NCI-H69 (cell line): ENCODE data around the gene CLCN6.

Experiments
- DNase-seq: peaks from one replicate; lab custom pipeline; 2025; lab: John Stamatoyannopoulos, UW

CLCN6 gene

GRCh38 chr1:11805422-11806306 is at the start of gene CLCN6, which contains the start of gene MTHFR:
Gene CLCN6, plus strand, starts transcription at chr1:11806191. Its CDS starts 72 bp downstream, at chr1:11806263.
Gene MTHFR, minus strand, starts transcription at chr1:11805964. Its CDS starts 2,848 bp downstream, at chr1:11803116.
- peak; percentile 97 for DNase-seq

GRCh38 chr1:11757047-11757446 is 48.9 kb upstream of the CLCN6 start:
- DNase-seq = no peak

DNA sequence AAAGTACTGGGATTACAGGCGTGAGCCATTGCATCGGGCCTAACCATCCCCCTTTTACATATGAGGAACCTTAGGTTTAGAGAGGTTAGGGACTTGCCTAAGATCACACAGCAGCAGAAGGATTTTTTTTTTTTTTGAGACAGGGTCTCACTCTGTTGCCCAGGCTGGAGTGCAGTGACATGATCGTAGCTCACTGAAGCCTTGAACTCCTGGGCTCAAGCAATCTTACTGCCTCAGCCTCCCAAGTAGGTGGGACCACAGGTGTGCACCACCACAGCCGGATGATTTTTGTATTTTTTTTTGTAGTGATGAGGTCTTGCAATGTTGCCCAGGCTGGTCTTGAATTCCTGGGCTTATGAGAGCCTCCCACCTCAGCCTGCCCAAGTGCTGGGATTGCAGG is 46.2 kb upstream of the CLCN6 start:
- no peak for DNase-seq

- DNase-seq = no peak
Measured at GRCh38 chr1:11761285-11761684, 44.7 kb upstream of the CLCN6 start.

GRCh38 chr1:11761988-11762406 is 44.0 kb upstream of the CLCN6 start, which contains the start of gene C1orf167:
Gene C1orf167, plus strand, starts transcription at chr1:11762193. Its CDS starts 2,208 bp downstream, at chr1:11764401.
- peak; percentile 21 for DNase-seq

- no peak for DNase-seq
Measured at GRCh38 chr1:11764115-11764514, 41.9 kb upstream of the CLCN6 start.

GRCh38 chr1:11764519-11764918 is 41.5 kb upstream of the CLCN6 start:
- no peak for DNase-seq

GRCh38 chr1:11765661-11766428 is 40.1 kb upstream of the CLCN6 start:
- no peak for DNase-seq

- no peak for DNase-seq
Measured at GRCh38 chr1:11766429-11766776, 39.6 kb upstream of the CLCN6 start.

DNA sequence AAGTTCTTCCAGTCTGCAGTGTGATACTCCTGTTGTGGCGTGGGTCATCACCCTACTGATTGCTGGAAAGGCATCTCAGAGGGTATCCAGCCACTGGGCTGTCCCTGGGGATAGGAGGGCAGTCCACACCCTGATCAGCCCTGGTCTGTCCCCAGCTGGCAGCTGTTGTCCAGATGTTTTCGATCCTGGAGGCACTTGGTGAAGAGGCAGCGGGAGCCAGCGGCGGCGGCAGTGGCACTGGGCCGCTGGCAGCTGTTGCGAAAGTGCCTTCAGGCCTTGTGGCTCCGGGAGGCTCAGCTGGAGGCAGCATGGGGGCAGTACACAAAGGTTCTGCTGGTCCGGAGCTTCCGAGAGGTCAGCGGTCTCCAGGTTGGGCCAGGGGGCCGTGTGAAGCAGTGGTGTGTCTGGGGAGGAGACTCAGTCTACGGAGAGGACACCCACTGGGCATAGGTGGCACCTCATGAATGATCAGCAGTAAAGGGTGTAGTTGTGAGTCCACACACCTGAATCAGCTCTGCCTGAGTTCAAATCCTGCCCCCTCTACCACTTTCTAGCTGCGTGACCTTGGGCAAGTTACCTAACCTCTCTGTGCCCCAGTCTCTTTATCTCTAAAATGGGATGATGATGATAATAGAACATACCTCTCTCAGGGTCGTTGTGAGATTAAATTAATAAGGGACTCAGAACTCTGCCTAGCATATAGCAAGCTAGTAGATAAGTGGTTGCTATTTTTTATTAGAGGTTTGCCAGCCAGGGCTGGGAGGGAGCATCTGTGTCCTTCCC is 37.9 kb upstream of the CLCN6 start:
- DNase-seq = no peak

DNA sequence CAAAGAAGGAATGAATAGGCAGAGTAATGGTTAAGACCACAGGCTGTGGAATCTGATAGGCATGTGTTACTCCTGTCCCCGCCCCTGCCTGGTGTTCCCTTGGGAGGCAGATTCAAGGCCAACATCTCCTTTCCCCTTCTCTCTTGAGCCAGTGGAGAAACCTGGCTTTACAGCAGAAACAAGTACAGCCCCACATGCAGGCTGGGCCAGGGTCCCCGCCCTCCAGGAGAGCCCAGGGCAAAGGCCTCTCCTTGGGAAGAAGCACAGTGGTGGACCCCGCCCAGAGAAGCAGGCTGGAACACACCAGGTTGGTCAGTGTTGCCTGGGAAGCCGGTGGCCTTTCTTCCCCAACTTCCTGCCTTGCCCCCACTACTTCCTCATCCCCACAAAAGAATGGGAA is 37.2 kb upstream of the CLCN6 start:
- DNase-seq = peak; percentile 20

DNA sequence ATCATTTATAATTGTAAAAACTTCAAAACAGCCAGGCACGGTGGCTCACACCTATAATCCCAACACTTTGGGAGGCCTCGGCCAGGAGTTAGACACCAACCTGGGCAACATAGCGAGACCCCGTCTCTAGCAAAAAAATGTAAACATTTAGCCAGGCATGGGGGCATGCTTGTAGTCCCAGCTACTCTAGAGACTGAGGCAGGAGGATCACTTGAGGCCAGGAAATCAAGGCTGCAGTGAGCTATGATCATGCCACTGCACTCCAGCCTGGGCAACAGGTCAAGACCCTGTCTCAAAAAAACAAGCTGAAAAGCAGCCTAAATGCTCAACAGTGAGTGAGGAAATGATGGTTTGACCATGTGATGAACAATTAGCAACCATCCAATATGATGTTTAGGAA is 36.7 kb upstream of the CLCN6 start:
- no peak for DNase-seq

DNA sequence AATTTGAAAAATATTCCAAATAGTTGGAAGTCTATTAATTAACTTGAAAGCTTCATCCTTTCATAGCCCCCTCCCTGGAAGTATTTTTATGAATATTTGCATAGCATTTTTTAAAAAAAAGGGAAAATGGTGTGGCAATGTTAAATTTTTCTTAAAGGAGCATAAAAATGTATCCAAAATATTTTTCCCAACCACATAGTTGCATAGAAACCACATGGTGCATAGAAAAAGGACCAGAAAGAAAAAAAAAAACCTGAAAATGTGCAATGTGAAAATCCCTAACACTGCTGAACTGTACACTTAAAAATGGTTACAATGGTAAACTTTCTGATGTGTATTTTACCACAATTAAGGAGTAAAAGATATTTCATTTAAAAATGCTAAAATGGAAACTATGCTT is 36.0 kb upstream of the CLCN6 start:
- no peak for DNase-seq

DNA sequence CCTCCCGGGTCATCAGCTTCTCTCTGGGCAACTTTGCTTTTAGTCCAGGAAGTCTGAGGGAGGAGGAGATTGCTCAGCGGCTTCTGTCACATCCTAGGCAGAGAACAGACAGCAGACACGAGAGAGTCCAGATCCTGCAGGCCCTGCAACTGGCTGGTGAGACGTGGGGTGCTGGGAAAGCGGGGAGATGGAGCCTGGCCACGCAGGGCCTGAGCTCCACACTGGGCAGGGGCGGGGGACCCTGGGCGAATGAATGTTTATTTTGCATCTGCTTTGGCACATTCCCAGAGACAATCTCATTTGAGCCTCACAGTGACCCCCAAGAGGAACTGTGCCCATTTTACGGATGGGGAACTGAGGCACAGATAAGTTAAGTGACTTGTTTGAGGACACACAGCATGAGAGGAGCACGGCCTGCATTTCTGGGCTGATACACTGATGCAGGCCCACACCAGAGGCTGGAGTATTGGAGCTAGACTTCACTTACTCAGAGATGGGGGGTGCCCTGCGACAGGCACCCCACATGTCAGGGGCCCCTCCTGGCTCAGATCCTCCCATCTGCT is 34.4 kb upstream of the CLCN6 start:
- no peak for DNase-seq

DNA sequence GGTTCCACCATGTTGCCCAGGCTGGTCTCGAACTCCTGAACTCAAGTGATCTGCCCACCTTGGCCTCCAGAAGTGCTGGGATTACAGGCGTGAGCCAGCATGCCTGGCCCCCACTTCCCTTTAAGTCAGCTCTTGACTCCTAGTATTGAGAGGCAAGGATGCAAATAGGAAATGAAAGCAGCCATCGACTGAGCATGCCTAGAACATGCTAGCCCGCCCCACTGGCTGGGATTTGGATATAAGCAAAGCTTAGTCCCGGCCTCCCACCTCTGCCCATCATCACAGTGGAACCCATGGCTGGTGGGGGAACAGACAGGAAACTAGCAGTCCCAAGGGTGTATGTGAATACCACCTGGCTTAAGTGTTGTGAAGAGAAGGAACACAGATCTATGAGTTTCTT is 33.5 kb upstream of the CLCN6 start:
- DNase-seq = peak; percentile 5

GRCh38 chr1:11774753-11775152 is 31.2 kb upstream of the CLCN6 start:
- no peak for DNase-seq

DNA sequence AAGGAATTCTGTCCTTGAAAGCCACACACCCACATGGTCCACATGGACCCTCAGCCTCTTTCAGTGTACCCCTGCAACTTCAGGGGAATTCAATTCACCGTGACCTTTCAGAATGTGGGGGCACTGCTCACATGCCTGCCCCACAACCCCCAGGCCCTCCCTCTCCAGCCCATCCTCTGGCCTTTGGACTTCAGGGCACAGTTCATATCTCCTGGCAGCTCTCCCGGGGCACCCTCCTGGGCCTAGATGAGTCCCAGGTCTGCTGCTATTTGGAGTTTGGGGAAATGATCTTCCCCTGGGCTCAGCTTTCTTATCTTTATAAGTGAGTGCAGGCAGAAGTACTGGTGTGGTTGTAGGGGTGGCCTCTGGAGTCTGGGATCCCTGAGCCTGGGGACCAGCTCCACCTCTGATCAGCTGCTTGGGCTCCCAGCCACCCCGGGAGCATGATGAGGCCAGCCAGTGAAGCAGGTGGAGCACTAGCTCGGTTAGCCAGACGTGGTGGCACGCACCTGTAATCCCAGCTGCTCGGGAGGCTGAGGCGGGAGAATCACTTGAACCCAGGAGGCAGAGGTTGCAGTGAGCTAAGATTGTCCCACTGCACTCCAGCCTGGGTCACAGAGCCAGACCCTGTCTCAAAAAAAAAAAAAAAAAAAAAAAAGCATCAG is 28.2 kb upstream of the CLCN6 start:
- DNase-seq = no peak

DNA sequence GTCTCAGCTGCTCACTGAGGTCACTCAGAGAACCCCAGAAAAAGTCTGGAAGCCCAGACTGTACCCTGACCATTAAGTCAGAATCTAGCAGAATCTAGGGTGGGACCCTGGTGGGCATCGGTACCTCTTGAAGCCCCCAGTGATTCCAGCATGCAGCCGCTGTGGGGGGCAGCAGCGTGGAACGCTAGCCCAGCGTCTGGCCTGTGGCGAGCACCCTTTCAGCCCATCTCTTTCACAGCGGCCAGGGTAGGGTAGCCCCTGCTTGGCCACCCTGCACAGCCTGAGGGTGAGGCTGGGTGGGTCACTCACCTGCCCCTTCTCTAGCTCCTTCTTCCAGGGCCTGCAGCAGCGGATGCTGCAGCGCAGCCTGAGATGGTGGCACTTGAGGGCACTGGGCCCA is 27.7 kb upstream of the CLCN6 start:
- no peak for DNase-seq

DNA sequence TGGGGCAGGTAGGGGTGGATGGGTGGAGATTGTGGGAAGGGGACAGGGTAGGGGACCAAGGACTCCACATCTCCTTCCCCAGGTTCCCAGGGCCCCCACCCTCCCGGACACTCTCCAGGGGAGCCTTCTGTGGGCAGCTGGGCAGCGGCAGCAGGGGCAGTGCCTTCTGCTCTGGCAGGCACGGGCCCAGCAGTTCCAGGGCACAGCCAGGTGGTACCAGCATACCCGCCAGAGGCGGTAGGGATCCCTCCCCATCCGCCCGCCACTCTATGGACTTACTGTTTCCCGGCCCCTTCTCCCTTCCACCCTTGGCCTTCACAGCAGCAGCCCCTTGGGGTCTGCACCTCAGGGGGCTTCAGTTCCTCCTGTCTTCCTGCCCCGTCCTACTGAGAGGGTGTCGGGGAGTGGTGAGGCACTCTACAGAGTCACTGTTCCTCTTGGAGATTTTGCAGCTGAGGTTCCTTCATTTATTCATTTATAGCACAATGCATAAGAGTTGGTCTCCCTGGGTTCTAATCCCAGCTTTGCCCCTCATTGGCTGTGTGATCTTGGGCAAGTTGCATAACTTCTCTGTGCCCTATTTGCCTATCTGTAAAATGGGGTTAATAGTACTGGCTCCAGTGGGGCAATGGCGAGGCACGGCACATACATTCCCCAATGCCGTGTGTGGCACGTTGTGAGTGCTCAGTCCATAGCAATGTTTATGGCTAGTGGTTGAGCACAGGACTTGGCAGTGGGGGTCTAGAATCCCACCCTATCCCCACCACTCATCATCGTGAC is 27.0 kb upstream of the CLCN6 start:
- DNase-seq = no peak

DNA sequence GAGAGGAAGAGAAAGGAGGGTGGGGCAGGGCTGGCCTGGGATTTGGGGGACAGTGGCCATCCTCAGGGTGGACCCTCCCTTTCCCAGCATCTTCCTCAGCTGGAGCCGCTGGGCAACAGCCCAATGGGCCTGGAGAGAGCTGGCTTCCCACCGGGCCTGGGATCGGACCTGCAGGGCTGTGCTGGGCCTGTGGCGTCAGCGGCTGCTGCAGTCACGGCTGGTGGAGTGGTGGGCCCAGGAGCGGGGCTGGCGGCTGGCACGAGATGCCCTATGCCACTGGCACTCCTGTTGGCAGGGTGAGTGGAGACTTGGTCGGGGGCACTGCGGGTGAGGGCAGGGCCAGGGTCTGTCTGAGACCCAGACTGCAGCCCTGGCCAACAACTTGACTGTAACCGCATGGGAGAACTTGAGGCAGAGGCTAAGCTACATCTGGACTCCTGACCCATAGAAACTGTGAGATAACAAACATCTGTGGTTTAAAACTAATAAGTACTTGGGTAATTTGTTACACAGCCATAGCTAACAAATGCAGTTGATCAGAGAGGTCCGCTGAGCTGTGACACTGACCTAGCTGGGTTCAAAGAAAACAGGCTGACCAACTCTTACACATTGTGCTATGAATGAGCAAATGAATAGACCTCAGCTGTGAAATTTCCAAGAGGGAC is 26.1 kb upstream of the CLCN6 start:
- DNase-seq = no peak
